ENCODE measurements around the gene SPOP. TPM values are rescaled to one million over a fixed set of nuclear protein-coding genes. Genes with fewer than 3 reads are reported as not detected.

SPOP gene
- total RNA-seq, 4 donors from 2014 or later = 35.9 to 74.7 (median 47.3) TPM

DNA sequence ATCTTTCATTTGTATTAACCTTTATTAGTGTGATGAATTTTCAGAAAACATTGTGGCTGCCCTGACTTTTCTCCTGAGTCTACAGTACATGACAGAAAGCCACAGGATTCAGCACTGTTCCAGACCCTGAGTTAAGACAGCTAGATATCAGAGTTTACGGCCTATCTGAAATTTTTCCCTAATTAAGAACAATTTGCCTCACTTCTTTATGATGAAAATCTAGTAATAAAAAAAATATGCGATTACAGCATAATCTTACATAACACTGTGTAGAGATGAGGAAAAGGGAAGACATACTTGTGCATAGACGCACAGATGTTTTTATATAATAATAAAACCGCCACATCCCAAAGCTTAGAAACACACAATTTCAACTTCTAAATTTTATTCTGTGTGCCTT is 7.3 kb downstream of the SPOP start:
- H3K4me3 ChIP-seq (ENCODE audit: low read depth, poor library complexity, severe bottlenecking) = no peak overlapping the region
- intact Hi-C loops (cut with DNase I; ENCODE audit: low total_unique reads) = no loop called here
- no peak for DNase-seq (ENCODE audit: low spot score in 2 of 2)
- 68 to 74% methylated on average over 4 of the region's 4 CpGs for WGBS, 2 donors
- no peak for TF ChIP-seq POLR2A (IDR thresholded peaks at IDR 0.05)
- TF ChIP-seq, protein P1, sequence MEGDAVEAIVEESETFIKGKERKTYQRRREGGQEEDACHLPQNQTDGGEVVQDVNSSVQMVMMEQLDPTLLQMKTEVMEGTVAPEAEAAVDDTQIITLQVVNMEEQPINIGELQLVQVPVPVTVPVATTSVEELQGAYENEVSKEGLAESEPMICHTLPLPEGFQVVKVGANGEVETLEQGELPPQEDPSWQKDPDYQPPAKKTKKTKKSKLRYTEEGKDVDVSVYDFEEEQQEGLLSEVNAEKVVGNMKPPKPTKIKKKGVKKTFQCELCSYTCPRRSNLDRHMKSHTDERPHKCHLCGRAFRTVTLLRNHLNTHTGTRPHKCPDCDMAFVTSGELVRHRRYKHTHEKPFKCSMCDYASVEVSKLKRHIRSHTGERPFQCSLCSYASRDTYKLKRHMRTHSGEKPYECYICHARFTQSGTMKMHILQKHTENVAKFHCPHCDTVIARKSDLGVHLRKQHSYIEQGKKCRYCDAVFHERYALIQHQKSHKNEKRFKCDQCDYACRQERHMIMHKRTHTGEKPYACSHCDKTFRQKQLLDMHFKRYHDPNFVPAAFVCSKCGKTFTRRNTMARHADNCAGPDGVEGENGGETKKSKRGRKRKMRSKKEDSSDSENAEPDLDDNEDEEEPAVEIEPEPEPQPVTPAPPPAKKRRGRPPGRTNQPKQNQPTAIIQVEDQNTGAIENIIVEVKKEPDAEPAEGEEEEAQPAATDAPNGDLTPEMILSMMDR (IDR thresholded peaks at IDR 0.05) = no peak

DNA sequence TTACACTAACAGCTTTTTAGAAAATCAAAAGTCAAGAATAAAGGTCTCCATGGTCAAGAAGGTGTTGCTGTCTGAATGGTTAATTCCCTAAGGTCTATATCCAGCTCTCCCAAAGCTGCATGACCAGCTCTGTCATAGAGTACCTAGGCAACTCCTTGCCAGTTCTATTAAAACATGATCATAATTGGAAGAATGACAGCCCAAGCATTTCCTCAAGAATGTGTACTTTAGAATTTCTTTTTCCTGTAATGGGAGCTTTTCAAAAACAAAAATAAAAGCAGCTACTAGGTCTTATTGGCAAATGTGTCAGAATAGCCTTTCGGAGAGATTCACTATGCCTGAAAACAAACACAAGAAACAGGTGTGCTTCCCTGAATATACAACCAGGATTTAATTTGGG is 7.9 kb downstream of the SPOP start:
- no peak overlapping the region for H3K4me3 ChIP-seq (ENCODE audit: low read depth, poor library complexity, severe bottlenecking)
- intact Hi-C loops (cut with DNase I; ENCODE audit: low total_unique reads) = no loop called here
- DNase-seq (ENCODE audit: low spot score in 2 of 2) = no peak
- TF ChIP-seq, protein P1 (IDR thresholded peaks at IDR 0.05) = no peak
- no peak for TF ChIP-seq POLR2A (IDR thresholded peaks at IDR 0.05)
- 73 to 90% methylated on average over 1 of the region's 1 CpG for WGBS, 2 donors

DNA sequence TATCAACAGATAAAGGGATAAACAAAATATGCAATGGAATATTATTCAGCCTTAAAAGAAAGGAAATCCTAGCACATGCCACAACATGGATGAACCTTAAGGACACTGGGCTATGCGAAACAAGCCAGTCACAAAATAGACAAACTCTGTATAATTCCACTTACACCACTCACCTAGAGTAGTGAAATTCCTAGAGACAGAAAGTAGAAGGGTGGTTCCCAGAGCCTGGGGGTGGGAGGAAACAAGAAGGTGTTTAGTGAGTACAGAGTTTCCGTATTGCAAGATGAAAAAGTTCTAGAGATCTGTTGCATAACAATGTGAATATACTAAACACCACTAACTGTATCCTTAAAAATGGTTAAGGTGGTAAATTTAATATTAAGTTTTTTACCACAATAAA is 10.0 kb downstream of the SPOP start:
- TF ChIP-seq POLR2A (IDR thresholded peaks at IDR 0.05) = no peak
- TF ChIP-seq, protein P1 (IDR thresholded peaks at IDR 0.05) = no peak
- intact Hi-C loops (cut with DNase I; ENCODE audit: low total_unique reads) = no loop called here
- 55 to 66% methylated on average over 2 of the region's 2 CpGs for WGBS, 2 donors
- DNase-seq (ENCODE audit: low spot score in 2 of 2) = no peak
- H3K4me3 ChIP-seq (ENCODE audit: low read depth, poor library complexity, severe bottlenecking) = no peak overlapping the region

DNA sequence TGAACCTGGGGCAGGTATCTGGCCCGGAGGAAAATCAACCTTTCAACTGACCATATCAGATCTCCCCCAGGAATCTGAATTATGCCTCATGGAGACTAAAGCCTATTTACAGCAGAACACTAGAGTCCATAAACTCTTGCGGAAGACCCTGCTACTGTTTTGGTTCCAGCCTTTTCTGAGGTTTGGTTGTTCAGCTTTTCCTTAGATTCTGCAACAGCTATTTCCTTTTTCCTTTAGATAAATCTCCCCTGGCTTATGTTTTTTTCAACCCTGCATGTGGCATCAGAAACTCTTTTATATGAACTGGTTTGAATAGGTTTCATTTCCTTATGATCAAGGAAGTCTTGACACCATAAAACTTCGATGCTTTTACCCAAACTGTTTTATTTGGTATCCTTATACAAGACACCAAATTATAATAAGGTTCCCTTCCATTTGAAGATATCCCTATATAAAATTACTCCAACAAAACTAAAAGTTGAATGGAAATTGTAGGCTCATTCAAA is 13.1 kb downstream of the SPOP start:
- no peak for TF ChIP-seq POLR2A (IDR thresholded peaks at IDR 0.05)
- TF ChIP-seq, protein P1 (IDR thresholded peaks at IDR 0.05) = no peak
- no peak overlapping the region for H3K4me3 ChIP-seq (ENCODE audit: low read depth, poor library complexity, severe bottlenecking)
- 77 to 79% methylated on average over 3 of the region's 3 CpGs for WGBS, 2 donors
- DNase-seq (ENCODE audit: low spot score in 2 of 2) = no peak
- intact Hi-C loops (cut with DNase I; ENCODE audit: low total_unique reads) = no loop called here

DNA sequence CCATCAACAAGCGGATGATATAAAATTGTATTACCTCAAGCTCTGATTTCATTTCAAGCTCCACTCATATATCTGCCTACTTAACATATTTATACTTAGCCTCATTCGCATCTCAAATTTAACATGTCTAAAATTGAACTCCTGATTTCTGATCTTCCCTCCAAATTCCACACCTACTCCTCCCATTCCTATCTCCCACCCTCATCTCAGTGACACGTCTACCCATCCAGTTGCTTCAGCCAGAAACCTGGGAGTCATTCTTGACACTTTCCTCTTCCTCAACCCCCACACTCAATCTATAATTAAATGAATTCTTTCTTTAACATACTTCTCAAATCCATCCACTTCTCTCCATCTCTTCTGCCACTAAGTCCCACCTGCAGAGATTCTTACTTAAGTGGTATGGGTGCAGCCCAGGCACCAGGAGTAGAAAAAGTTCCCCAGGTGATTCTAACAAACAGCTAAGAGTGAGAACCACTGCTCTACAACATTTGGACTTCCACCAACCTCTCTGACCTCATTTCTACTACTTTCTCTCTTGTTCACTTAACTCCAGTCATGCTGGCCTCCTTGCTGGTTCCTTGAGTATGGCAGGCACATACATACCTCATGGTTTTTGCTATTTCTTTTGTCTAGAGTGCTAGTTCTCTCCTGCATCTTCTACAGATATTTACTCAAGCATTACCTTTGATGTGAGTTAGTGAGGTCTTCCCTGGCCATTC is 18.1 kb downstream of the SPOP start:
- H3K4me3 ChIP-seq (ENCODE audit: low read depth, poor library complexity, severe bottlenecking) = no peak overlapping the region
- TF ChIP-seq, protein P1 (IDR thresholded peaks at IDR 0.05) = no peak
- no peak for TF ChIP-seq POLR2A (IDR thresholded peaks at IDR 0.05)
- intact Hi-C loops (cut with DNase I; ENCODE audit: low total_unique reads) = no loop called here
- WGBS, 2 donors = 81 to 82% methylated on average over 3 of the region's 3 CpGs
- DNase-seq (ENCODE audit: low spot score in 2 of 2) = no peak

DNA sequence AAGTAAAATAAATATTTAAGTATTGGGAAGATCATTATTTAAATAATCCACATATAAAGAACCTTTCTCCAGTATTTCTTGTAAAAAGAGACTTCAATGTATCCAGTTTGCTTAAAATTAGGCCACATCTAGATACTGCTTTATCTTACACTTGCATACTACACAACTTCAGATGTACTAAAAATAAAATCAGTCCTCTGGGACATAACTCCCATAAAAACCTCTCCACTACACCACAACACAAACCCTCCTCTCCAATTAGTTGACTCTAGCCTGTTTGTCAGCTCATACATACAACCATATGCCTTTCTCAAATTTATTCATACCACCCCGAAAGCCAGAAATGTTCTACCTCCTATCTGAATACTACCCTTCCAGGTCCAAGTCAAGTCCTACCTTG is 21.6 kb downstream of the SPOP start:
- WGBS, 2 donors = 56 to 59% methylated on average over 1 of the region's 1 CpG
- H3K4me3 ChIP-seq (ENCODE audit: low read depth, poor library complexity, severe bottlenecking) = no peak overlapping the region
- TF ChIP-seq POLR2A (IDR thresholded peaks at IDR 0.05) = no peak
- TF ChIP-seq, protein P1 (IDR thresholded peaks at IDR 0.05) = no peak
- DNase-seq (ENCODE audit: low spot score in 2 of 2) = no peak
- intact Hi-C loops (cut with DNase I; ENCODE audit: low total_unique reads) = no loop called here
